PC-9 (cell line): ENCODE data around the gene SREBF2.

Source experiments
- EZH2 ChIP-seq: fragments of 200-600 bp; sonication (generic); IDR thresholded peaks from 2 replicates; pipeline ENCODE4 v1.8.0; 2017; ENCODE audit warnings: antibody characterized with exemption, low read depth
- TF ChIP-seq, protein P1 (sequence below): fragments of 200-600 bp; sonication (generic); conservative IDR thresholded peaks from 2 replicates; pipeline ENCODE4 v1.6.1; 2017; ENCODE audit warnings: mixed run types, antibody characterized with exemption, mild to moderate bottlenecking, moderate library complexity

DNA sequence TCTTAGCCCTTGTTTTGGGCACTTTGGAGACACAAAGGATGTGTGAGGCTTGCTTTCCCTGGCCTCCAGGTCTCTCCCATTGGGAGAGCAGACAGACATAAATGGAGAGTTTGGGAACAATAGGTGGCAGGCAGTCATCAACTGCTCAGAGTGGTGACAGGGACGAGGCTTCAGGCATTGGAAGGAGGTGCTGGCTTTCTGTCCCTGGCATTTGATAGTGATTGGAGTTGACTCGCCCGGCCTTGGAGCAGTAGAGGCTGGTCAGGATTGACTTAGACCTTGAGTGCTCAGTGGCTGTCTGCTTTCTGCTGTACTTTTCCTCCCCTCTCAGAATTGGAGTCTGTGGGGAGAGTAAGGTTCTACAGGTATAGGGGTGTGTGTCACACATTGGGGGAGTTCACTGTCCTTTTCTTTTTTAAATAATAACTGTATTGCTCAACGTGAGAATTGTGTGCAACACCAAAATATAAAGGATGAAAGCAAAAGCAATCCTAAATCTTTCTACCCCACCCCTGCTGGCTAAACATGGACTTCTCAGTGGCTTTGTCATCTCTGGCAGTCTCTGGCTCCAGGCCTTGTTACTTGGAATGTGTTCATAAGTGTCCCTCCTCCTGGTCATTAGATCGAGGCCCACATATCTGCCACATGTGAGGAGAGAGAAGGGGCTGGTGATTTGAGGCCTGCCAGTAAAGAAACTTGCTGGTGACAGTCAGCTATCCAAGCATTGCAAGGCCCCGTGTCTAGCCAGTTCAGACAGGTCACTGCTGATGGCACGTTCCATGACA is 60.9 kb downstream of the SREBF2 start:
- TF ChIP-seq, protein P1, sequence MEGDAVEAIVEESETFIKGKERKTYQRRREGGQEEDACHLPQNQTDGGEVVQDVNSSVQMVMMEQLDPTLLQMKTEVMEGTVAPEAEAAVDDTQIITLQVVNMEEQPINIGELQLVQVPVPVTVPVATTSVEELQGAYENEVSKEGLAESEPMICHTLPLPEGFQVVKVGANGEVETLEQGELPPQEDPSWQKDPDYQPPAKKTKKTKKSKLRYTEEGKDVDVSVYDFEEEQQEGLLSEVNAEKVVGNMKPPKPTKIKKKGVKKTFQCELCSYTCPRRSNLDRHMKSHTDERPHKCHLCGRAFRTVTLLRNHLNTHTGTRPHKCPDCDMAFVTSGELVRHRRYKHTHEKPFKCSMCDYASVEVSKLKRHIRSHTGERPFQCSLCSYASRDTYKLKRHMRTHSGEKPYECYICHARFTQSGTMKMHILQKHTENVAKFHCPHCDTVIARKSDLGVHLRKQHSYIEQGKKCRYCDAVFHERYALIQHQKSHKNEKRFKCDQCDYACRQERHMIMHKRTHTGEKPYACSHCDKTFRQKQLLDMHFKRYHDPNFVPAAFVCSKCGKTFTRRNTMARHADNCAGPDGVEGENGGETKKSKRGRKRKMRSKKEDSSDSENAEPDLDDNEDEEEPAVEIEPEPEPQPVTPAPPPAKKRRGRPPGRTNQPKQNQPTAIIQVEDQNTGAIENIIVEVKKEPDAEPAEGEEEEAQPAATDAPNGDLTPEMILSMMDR = no peak
- no peak for TF ChIP-seq EZH2
